Esophagus muscularis mucosa (tissue), 3 donors: Measurements from ENCODE around the gene PRDM2.

Source experiments
- CTCF ChIP-seq, 3 experiments: fragments of 200-600 bp in 2 of 3; fragments of 450-650 bp in 1 of 3; sonication (generic) in 2 of 3; IDR thresholded peaks; one replicate each; pipeline ENCODE4 v1.5.1; 2017 to 2019; ENCODE audit warnings: antibody characterized with exemption in 3 of 3, mild to moderate bottlenecking in 2 of 3, moderate library complexity in 1 of 3
- POLR2A ChIP-seq: fragments of 450-650 bp; IDR thresholded peaks from one replicate; pipeline ENCODE4 v1.6.1; 2017; ENCODE audit warnings: antibody characterized with exemption, moderate library complexity, mild to moderate bottlenecking, low read depth
- POLR2AphosphoS5 ChIP-seq, 2 donors: sonication (generic); formaldehyde crosslinking; IDR thresholded peaks; one replicate each; pipeline ENCODE4 v1.6.1; 2017; ENCODE audit warnings: antibody characterized with exemption in 2 of 2

- no peak for TF ChIP-seq POLR2A
- no peak for TF ChIP-seq CTCF (IDR thresholded peaks at IDR 0.05)
- no peak for TF ChIP-seq POLR2AphosphoS5 (IDR thresholded peaks at IDR 0.05)
These were observed 32.3 kb upstream of the PRDM2 start for GRCh38 chr1:13667691-13668090.
